ENCODE results near the gene ARHGAP42. TPM values are rescaled to one million over a fixed set of nuclear protein-coding genes. Genes with fewer than 3 reads are reported as not detected.
"Not testable (repeated sequence)": the region's sequence is repeated elsewhere in the genome, so short reads cannot be mapped to it uniquely, and the experiment has no call there.

The ARHGAP42 gene
- total RNA-seq, 1 donor from 2014 or later, result 25.3 TPM

DNA sequence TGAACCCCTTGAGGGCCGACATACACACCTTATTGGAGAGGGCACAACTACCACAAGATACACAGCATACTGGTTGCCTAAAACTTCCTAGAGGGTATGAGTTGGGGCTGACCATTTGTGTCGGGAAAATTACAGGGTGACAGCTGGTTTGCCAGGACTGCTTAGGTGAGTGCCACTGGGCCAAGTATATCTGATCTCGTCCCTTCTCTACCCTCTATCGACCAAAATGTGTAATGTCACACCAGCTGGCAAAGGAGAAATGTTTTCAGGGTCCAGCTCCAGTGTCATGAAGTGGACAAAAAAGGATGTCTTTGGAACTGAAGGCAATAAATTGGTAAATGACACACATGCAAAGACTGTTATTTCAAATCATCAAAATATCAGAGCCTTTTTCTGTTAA is 316.4 kb downstream of the ARHGAP42 start:
- Mint-ChIP-seq H3K9me3 (ENCODE audit: low read depth) (no peaks in the 10 kb centered on the region), H3K36me3 (ENCODE audit: insufficient read depth) (no peaks in the 10 kb centered on the region), H3K27ac (no peak overlapping the region), H3K27me3 (no peaks in the 10 kb centered on the region), H3K4me3 (ENCODE audit: low read depth) (no peak overlapping the region), H3K4me1 (ENCODE audit: low read depth) (no peaks in the 10 kb centered on the region)
- TF ChIP-seq, protein P1, sequence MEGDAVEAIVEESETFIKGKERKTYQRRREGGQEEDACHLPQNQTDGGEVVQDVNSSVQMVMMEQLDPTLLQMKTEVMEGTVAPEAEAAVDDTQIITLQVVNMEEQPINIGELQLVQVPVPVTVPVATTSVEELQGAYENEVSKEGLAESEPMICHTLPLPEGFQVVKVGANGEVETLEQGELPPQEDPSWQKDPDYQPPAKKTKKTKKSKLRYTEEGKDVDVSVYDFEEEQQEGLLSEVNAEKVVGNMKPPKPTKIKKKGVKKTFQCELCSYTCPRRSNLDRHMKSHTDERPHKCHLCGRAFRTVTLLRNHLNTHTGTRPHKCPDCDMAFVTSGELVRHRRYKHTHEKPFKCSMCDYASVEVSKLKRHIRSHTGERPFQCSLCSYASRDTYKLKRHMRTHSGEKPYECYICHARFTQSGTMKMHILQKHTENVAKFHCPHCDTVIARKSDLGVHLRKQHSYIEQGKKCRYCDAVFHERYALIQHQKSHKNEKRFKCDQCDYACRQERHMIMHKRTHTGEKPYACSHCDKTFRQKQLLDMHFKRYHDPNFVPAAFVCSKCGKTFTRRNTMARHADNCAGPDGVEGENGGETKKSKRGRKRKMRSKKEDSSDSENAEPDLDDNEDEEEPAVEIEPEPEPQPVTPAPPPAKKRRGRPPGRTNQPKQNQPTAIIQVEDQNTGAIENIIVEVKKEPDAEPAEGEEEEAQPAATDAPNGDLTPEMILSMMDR (IDR thresholded peaks at IDR 0.05; ENCODE audit: unreplicated experiment), result no peak
- no peak for DNase-seq (ENCODE audit: low spot score, unreplicated experiment)

DNA sequence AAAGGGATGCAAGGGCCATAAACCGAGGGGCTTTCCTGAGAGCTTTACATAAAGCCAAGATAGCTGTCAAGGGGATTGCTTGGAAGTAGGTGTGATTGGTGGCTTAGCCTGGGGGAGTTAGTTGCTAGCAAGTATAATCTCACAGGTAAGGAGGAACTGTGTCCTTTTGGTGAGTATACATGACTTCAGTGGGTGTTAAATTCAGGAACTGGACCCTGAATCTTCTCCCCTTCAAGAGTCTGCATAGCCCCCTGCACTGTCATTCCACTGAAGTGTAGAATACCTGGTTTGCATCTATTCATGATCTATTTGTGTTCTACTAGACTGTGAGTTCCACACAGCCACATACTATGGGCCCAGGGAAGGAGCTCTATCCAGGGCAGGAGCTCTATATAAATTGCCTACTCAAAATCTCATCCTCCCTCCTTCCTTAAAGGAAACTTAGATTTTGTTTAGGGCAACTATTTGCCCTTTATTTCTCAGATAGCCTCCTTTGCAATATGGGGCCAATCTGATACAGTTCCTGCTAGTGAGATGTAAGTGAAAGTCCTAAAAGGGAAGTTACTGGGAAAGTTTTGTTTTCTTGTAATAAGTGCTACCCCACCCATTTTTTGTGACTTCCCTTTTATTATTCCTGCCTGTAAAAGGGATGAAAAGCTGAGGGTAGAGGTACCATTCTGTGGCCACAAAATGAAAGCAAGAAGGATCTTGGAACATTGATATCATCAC is 322.0 kb downstream of the ARHGAP42 start:
- H3K27ac Mint-ChIP-seq, result no peak overlapping the region
- no peaks in the 10 kb centered on the region for H3K36me3 Mint-ChIP-seq (ENCODE audit: insufficient read depth)
- TF ChIP-seq, protein P1 (IDR thresholded peaks at IDR 0.05; ENCODE audit: unreplicated experiment), result no peak
- DNase-seq (ENCODE audit: low spot score, unreplicated experiment), result no peak
- no peaks in the 10 kb centered on the region for H3K9me3 Mint-ChIP-seq (ENCODE audit: low read depth)
- no peak overlapping the region for H3K4me3 Mint-ChIP-seq (ENCODE audit: low read depth)
- no peaks in the 10 kb centered on the region for H3K27me3 Mint-ChIP-seq
- no peaks in the 10 kb centered on the region for H3K4me1 Mint-ChIP-seq (ENCODE audit: low read depth)

DNA sequence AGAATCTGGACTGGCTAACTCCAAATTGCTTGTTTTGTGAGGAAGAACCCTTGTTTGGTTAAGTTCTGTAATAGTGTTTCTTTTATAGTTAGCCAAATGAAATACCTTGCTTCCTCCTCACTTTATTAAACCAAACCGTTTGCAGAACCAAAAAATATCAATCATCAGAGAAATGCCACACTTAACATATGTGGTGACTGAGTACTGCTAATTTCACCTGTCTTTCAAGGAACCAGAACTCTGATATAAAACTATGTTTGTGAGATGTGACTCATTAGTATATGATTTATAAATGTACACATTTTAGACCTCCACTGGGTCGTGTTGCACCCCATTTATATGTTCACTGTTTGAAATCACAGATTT is 322.6 kb downstream of the ARHGAP42 start:
- TF ChIP-seq, protein P1 (IDR thresholded peaks at IDR 0.05; ENCODE audit: unreplicated experiment), result no peak
- Mint-ChIP-seq H3K9me3 (ENCODE audit: low read depth) (no peaks in the 10 kb centered on the region), H3K27me3 (no peaks in the 10 kb centered on the region), H3K4me3 (ENCODE audit: low read depth) (no peak overlapping the region), H3K27ac (no peak overlapping the region), H3K4me1 (ENCODE audit: low read depth) (no peaks in the 10 kb centered on the region), H3K36me3 (ENCODE audit: insufficient read depth) (no peaks in the 10 kb centered on the region)
- DNase-seq (ENCODE audit: low spot score, unreplicated experiment), result no peak

DNA sequence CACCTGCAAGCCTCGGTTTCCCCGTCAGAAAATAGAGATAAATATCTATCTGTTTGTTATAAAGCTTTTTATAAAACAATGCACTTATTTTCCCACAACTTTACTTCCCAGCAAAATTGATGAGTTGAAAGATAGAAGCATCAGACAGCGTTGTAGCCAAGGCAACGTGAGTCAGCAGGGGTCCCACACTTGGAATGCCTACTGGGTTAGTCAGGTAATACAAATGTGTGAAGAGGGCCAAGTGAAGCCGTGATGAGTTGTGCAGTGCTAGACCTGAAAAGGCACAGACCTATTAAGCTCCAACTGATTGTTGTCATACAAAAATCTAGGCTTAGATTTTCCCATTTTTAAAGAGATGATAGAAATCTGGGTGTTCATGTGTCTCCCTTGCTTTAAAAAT is 323.8 kb downstream of the ARHGAP42 start:
- Mint-ChIP-seq H3K27ac (no peak overlapping the region), H3K27me3 (peaks cover 4% of the 10 kb centered on the region), H3K36me3 (ENCODE audit: insufficient read depth) (no peaks in the 10 kb centered on the region), H3K9me3 (ENCODE audit: low read depth) (no peaks in the 10 kb centered on the region), H3K4me1 (ENCODE audit: low read depth) (no peaks in the 10 kb centered on the region), H3K4me3 (ENCODE audit: low read depth) (no peak overlapping the region)
- DNase-seq (ENCODE audit: low spot score, unreplicated experiment), result no peak
- TF ChIP-seq, protein P1 (IDR thresholded peaks at IDR 0.05; ENCODE audit: unreplicated experiment), result no peak

DNA sequence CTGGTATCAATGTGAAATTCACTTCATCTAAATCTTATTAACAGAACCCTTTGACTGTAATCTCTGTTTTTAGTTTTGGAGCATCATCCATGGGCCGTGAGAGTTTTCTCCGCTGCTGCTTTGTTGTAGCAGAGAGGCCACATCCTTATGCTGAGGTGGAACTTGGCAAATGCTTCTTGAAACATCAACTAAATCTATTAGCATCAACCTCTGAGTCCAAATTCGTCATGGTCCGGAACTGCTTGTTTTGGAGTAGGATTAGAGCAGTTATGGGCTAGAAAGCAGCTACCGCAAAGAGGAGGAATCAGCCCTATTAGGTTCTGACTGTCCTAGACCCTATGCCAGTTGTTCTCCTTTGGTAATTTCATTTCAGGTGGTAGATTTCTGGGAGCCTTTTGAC is 324.8 kb downstream of the ARHGAP42 start:
- Mint-ChIP-seq H3K4me1 (ENCODE audit: low read depth) (peaks cover 4% of the 10 kb centered on the region), H3K4me3 (ENCODE audit: low read depth) (no peak overlapping the region), H3K9me3 (ENCODE audit: low read depth) (no peaks in the 10 kb centered on the region), H3K36me3 (ENCODE audit: insufficient read depth) (no peaks in the 10 kb centered on the region), H3K27me3 (peaks cover 4% of the 10 kb centered on the region), H3K27ac (no peak overlapping the region)
- DNase-seq (ENCODE audit: low spot score, unreplicated experiment), result no peak
- TF ChIP-seq, protein P1 (IDR thresholded peaks at IDR 0.05; ENCODE audit: unreplicated experiment), result no peak

DNA sequence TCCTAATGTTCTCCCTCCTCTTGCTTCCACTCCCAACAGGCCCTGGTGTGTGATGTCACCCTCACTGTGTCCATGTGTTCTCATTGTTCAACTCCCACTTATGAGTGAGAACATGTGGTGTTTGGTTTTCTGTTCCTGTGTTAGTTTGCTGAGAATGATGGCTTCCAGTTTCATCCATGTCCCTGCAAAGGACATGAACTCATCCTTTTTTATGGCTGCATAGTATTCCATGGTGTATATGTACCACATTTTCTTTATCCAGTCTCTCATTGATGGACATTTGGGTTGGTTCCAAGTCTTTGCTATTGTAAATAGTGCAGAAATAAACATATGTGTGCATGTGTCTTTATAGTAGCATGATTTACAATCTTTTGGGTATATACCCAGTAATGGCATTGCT is 326.6 kb downstream of the ARHGAP42 start:
- not testable (repeated sequence) for H3K27me3 Mint-ChIP-seq; DNase-seq (ENCODE audit: low spot score, unreplicated experiment); H3K9me3 Mint-ChIP-seq (ENCODE audit: low read depth); H3K27ac Mint-ChIP-seq; H3K36me3 Mint-ChIP-seq (ENCODE audit: insufficient read depth); H3K4me3 Mint-ChIP-seq (ENCODE audit: low read depth); H3K4me1 Mint-ChIP-seq (ENCODE audit: low read depth)
